Lower lobe of right lung (tissue), 2 donors: ENCODE results near the gene AMN1. TPM values are rescaled to one million over a fixed set of nuclear protein-coding genes. Genes with fewer than 3 reads are reported as not detected.

Source experiments
- ATAC-seq, 2 donors: fragments of 200-7000 bp; cut with Tn5 transposase; one replicate each; pipeline ENCODE4 v1.9.1; 2020 to 2022; ENCODE audit warnings: mild to moderate bottlenecking in 2 of 2, moderate library complexity in 2 of 2
- DNase-seq: peaks from one replicate; pipeline ENCODE4 v3.0.0-alpha.2; 2020
- H3K27ac ChIP-seq: fragments of 200-600 bp; one replicate; pipeline ENCODE4 v1.8.0; 2022
- H3K27me3 ChIP-seq: fragments of 200-600 bp; one replicate; pipeline ENCODE4 v1.8.0; 2022; ENCODE audit warnings: low read depth
- H3K36me3 ChIP-seq: fragments of 200-600 bp; one replicate; pipeline ENCODE4 v1.8.0; 2022; ENCODE audit warnings: mild to moderate bottlenecking
- H3K4me1 ChIP-seq: fragments of 200-600 bp; one replicate; pipeline ENCODE4 v1.8.0; 2022
- H3K4me3 ChIP-seq: fragments of 200-600 bp; one replicate; pipeline ENCODE4 v1.8.0; 2022; ENCODE audit warnings: mild to moderate bottlenecking
- H3K9me3 ChIP-seq: fragments of 200-600 bp; one replicate; pipeline ENCODE4 v1.8.0; 2022
- CTCF ChIP-seq: fragments of 200-600 bp; IDR thresholded peaks from one replicate; pipeline ENCODE4 v1.8.0; 2022; ENCODE audit warnings: antibody characterized with exemption, mild to moderate bottlenecking
- intact Hi-C: fragments of 100-400 bp; cut with DNase I; formaldehyde crosslinking; loops from one replicate; pipeline ENCODE4 v1.11.0; 2022
- long read RNA-seq: library from polyadenylated mRNA; unstranded; transcript quantifications from one replicate; pipeline ENCODE4 v2.0.0, GENCODE V29; 2021
- total RNA-seq: library from RNA; stranded (reverse); fragmentation: NEBNext Ultra II Directional; extraction: Animal tissue kit (Norgen Biotek cat#: 25700); gene quantifications from one replicate; pipeline ENCODE4 v1.2.1, GENCODE V29; 2021
- donor health status: DM: no; HTN: yes; CAD: no; lungs with severe emphysema.

The AMN1 gene
- total RNA-seq: 7.7 TPM
- long read RNA-seq, partial matches to known transcripts: 0 of 9 reads
- long read RNA-seq, other reads (novel, unspliced or antisense): 4 of 9 reads

GRCh38 chr12:31728917-31729640, at the start of gene AMN1:
Gene AMN1 (minus strand): TSS chr12:31729021. CDS start chr12:31729008, 13 bp downstream.
- Histone ChIP-seq H3K4me1 (peaks cover 55% of the 10 kb centered on the region), H3K4me3 (peak within 1 kb of the TSS; percentile 78), H3K36me3 (no peaks in the 10 kb centered on the region), H3K27me3 (no peaks in the 10 kb centered on the region), H3K27ac (peak within 1 kb of the TSS; percentile 95), H3K9me3 (peaks cover 14% of the 10 kb centered on the region)
- intact Hi-C loops: no loop called here
- DNase-seq (peak; percentile 100), ATAC-seq (peak; percentile 97 to 99)
- TF ChIP-seq CTCF: no peak

- ATAC-seq (peak in 1 of 2 donors; percentile 37), DNase-seq (no peak)
- intact Hi-C loops: no loop called here
- H3K4me1 ChIP-seq: peaks cover 7% of the 10 kb centered on the region
- no peaks in the 10 kb centered on the region for H3K27me3 ChIP-seq
- H3K36me3 ChIP-seq: no peaks in the 10 kb centered on the region
- no peaks in the 10 kb centered on the region for H3K9me3 ChIP-seq
- TF ChIP-seq CTCF: no peak
- no peak overlapping the region for H3K27ac ChIP-seq
- H3K4me3 ChIP-seq: no peak overlapping the region
These were observed 45.0 kb upstream of the AMN1 start for GRCh38 chr12:31773867-31774266.

GRCh38 chr12:31773223-31773750, 44.5 kb upstream of the AMN1 start:
- DNase-seq: no peak
- Histone ChIP-seq H3K9me3 (no peaks in the 10 kb centered on the region), H3K36me3 (no peaks in the 10 kb centered on the region), H3K4me1 (peaks cover 7% of the 10 kb centered on the region), H3K27ac (no peak overlapping the region), H3K4me3 (no peak overlapping the region), H3K27me3 (no peaks in the 10 kb centered on the region)
- TF ChIP-seq CTCF: no peak
- no peak for ATAC-seq
- intact Hi-C loops: no loop called here

GRCh38 chr12:31772685-31773222, 43.9 kb upstream of the AMN1 start:
- Histone ChIP-seq H3K36me3 (no peaks in the 10 kb centered on the region), H3K4me3 (no peak overlapping the region), H3K9me3 (no peaks in the 10 kb centered on the region), H3K27ac (no peak overlapping the region), H3K27me3 (no peaks in the 10 kb centered on the region), H3K4me1 (peaks cover 7% of the 10 kb centered on the region)
- ATAC-seq: no peak
- no peak for TF ChIP-seq CTCF
- intact Hi-C loops: no loop called here
- DNase-seq: no peak

GRCh38 chr12:31772186-31772585, 43.4 kb upstream of the AMN1 start:
- H3K27me3 ChIP-seq: no peaks in the 10 kb centered on the region
- no peaks in the 10 kb centered on the region for H3K36me3 ChIP-seq
- intact Hi-C loops: no loop called here
- DNase-seq (no peak), ATAC-seq (no peak)
- no peaks in the 10 kb centered on the region for H3K9me3 ChIP-seq
- peaks cover 7% of the 10 kb centered on the region for H3K4me1 ChIP-seq
- H3K4me3 ChIP-seq: no peak overlapping the region
- H3K27ac ChIP-seq: no peak overlapping the region
- TF ChIP-seq CTCF: no peak
